ENCODE results near the gene SPAG5.
A peak's percentile ranks its signal among the peaks of the same experiment; 100 is the strongest.

DNA sequence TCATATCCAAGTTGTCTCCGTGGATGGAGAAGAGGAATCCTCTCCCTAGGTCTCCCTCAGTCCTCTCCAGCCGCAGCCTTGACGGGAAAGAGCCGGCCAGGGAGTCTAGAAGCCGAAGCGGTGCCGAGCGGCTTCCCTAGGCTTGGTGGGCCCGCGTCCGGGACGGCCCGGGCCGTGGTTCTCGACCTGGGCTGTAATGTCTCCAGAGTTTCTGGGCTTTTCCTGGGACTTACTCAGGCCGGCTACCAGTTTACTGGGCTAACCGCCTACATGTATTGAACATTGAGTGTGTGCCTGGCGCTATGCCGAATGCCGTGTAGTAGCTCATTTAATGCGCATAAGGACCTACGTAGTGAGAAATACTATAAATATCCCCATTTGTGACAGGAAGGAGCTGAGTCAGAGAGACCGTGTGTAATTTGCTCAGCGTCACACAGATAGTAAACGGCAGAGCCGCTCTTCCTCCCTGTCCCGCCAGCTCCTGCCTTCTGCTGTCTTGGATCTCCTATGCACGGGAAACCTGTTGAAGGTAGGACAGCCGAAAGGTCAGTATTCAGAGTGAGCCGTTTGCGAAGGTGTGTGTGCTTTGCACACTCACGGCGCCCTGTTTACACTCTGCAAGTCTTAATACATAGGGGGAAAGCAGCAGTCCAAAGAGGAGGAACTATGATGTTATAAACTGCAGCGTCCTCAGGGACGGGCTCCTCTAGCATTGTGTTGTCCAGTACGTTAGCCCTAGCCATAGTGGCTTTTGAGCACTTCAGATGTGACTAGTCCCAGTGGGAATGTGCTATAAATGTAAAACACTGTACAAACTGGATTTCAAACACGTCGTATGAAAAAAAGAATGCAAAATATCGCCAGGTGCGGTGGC is 723 bp upstream of the SPAG5 start:
- TF ChIP-seq, protein P1, sequence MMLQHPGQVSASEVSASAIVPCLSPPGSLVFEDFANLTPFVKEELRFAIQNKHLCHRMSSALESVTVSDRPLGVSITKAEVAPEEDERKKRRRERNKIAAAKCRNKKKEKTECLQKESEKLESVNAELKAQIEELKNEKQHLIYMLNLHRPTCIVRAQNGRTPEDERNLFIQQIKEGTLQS (IDR thresholded peaks at IDR 0.05; ENCODE audit: borderline replicate concordance, extremely low read depth, low read depth, low read length): no peak
- no peak for TF ChIP-seq YY1 (IDR thresholded peaks at IDR 0.05; ENCODE audit: low read depth, low read length)
- peak; percentile 38; the same call in 1 of the 2 replicates for TF ChIP-seq SPI1 (IDR thresholded peaks at IDR 0.05; ENCODE audit: borderline replicate concordance, insufficient read depth, low read depth, low read length)
- no peak for TF ChIP-seq HDAC2 (IDR thresholded peaks at IDR 0.05)
- TF ChIP-seq, protein P2, sequence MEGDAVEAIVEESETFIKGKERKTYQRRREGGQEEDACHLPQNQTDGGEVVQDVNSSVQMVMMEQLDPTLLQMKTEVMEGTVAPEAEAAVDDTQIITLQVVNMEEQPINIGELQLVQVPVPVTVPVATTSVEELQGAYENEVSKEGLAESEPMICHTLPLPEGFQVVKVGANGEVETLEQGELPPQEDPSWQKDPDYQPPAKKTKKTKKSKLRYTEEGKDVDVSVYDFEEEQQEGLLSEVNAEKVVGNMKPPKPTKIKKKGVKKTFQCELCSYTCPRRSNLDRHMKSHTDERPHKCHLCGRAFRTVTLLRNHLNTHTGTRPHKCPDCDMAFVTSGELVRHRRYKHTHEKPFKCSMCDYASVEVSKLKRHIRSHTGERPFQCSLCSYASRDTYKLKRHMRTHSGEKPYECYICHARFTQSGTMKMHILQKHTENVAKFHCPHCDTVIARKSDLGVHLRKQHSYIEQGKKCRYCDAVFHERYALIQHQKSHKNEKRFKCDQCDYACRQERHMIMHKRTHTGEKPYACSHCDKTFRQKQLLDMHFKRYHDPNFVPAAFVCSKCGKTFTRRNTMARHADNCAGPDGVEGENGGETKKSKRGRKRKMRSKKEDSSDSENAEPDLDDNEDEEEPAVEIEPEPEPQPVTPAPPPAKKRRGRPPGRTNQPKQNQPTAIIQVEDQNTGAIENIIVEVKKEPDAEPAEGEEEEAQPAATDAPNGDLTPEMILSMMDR (IDR thresholded peaks at IDR 0.05 in 2 of 3, conservative IDR thresholded peaks at IDR 0.05 in 1 of 3; ENCODE audit: control insufficient read depth in 2 of 3, extremely low read depth in 1 of 3, insufficient read depth in 1 of 3, low read depth in 3 of 3, low read length in 3 of 3): no peak
- TF ChIP-seq, protein P3, sequence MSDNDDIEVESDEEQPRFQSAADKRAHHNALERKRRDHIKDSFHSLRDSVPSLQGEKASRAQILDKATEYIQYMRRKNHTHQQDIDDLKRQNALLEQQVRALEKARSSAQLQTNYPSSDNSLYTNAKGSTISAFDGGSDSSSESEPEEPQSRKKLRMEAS (IDR thresholded peaks at IDR 0.05; ENCODE audit: low read depth, low read length): no peak
- no peak for TF ChIP-seq ESRRA (IDR thresholded peaks at IDR 0.05; ENCODE audit: low read length)
- TF ChIP-seq CBX3 (IDR thresholded peaks at IDR 0.05; ENCODE audit: borderline replicate concordance, low read depth): no peak
- no peak for TF ChIP-seq MYC (IDR thresholded peaks at IDR 0.05; ENCODE audit: insufficient read depth, insufficient read length, insufficient replicate concordance, low read length, severe bottlenecking)

Measured in GM12878 (cell line).